ENCODE data around the gene TSPOAP1.
"Not testable (repeated sequence)": the region's sequence is repeated elsewhere in the genome, so short reads cannot be mapped to it uniquely, and the experiment has no call there.

The TSPOAP1 gene

GRCh38 chr17:58362368-58363014 lies 33.9 kb upstream of the TSPOAP1 start:
- no peak for DNase-seq (ENCODE audit: low spot score)

- DNase-seq (ENCODE audit: low spot score): no peak
Measured at GRCh38 chr17:58360296-58361063, 31.9 kb upstream of the TSPOAP1 start.

GRCh38 chr17:58358408-58359172 lies 30.0 kb upstream of the TSPOAP1 start:
- no peak for DNase-seq (ENCODE audit: low spot score)

GRCh38 chr17:58357312-58358297 lies 29.0 kb upstream of the TSPOAP1 start:
- DNase-seq (ENCODE audit: low spot score): no peak

GRCh38 chr17:58356231-58356630 lies 27.6 kb upstream of the TSPOAP1 start:
- no peak for DNase-seq (ENCODE audit: low spot score)

- DNase-seq (ENCODE audit: low spot score): no peak
Measured at GRCh38 chr17:58354541-58355216, 26.1 kb upstream of the TSPOAP1 start.

GRCh38 chr17:58353389-58353825 lies 24.8 kb upstream of the TSPOAP1 start:
- DNase-seq (ENCODE audit: low spot score): no peak

GRCh38 chr17:58352596-58353388 lies 24.2 kb upstream of the TSPOAP1 start:
- peak; percentile 75 for DNase-seq (ENCODE audit: low spot score)

- DNase-seq (ENCODE audit: low spot score): peak; percentile 97
Measured at GRCh38 chr17:58351831-58352595, 23.4 kb upstream of the TSPOAP1 start, which contains the start of gene SUPT4H1. TSS of gene SUPT4H1 (minus strand) at chr17:58352201. CDS start at chr17:58352135, 66 bp downstream.

- DNase-seq (ENCODE audit: low spot score): no peak
Measured at GRCh38 chr17:58351182-58351581, 22.6 kb upstream of the TSPOAP1 start.

GRCh38 chr17:58348038-58348437 lies 19.4 kb upstream of the TSPOAP1 start:
- no peak for DNase-seq (ENCODE audit: low spot score)

- DNase-seq (ENCODE audit: low spot score): no peak
Measured at GRCh38 chr17:58345500-58345899, 16.9 kb upstream of the TSPOAP1 start.

GRCh38 chr17:58344791-58345157 lies 16.2 kb upstream of the TSPOAP1 start:
- no peak for DNase-seq (ENCODE audit: low spot score)

- no peak for DNase-seq (ENCODE audit: low spot score)
Measured at GRCh38 chr17:58344047-58344790, 15.6 kb upstream of the TSPOAP1 start.

- DNase-seq (ENCODE audit: low spot score): no peak
Measured at GRCh38 chr17:58343131-58343530, 14.5 kb upstream of the TSPOAP1 start.

- DNase-seq (ENCODE audit: low spot score): no peak
Measured at GRCh38 chr17:58341861-58342475, 13.4 kb upstream of the TSPOAP1 start.

GRCh38 chr17:58341136-58341860 lies 12.7 kb upstream of the TSPOAP1 start:
- DNase-seq (ENCODE audit: low spot score): not testable (repeated sequence)
